NCI-H2107 (cell line): Measurements from ENCODE around the gene ACSS1.
"Not testable (repeated sequence)": the region's sequence is repeated elsewhere in the genome, so short reads cannot be mapped to it uniquely, and the experiment has no call there.

Source experiments
- DNase-seq: peaks from one replicate; lab custom pipeline; 2025; lab: John Stamatoyannopoulos, UW

Gene ACSS1

GRCh38 chr20:25011261-25011660 lies 46.7 kb downstream of the ACSS1 start:
- DNase-seq: no peak

GRCh38 chr20:25009218-25010145 lies 48.5 kb downstream of the ACSS1 start:
- no peak for DNase-seq

- no peak for DNase-seq
Measured at GRCh38 chr20:25008388-25009217, 49.3 kb downstream of the ACSS1 start.

DNA sequence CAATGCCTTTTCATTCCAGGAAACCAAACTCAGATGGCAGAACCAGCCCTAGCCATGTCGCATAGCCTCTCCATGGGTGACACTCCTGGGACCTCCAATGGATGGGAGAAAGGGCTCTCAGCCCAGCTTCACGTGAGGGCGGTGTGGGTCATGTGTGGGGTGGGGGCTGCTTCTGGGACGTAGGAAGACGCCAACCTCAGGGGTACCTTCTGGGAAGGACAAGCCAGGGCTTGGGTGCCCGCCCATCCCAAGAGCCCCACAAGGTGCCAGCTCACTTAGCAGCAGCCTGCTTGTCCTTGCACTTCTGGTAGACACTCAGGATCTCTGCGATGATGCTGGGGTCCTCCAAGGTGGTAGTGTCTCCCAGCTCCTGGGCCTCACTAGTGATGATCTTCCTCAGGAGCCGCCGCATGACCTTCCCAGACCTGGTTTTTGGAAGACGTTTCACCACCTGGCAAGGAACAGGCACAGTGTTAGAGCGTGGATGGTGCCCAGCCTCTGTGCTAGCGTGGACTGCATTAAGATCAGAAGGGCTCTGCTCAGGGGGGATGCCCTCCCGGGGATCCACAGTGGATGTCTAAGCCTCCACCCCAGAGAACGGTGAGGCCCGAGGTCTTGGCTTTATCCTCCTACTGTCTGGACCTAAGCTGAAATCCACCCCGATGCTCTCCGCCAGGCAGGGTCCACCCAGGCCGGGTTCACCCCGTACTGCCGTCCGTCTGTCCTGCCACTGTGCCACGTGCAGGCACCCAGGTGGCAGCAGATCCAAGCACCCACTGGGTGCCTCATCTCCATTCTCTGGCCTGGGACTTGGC lies 50.2 kb downstream of the ACSS1 start:
- no peak for DNase-seq

DNA sequence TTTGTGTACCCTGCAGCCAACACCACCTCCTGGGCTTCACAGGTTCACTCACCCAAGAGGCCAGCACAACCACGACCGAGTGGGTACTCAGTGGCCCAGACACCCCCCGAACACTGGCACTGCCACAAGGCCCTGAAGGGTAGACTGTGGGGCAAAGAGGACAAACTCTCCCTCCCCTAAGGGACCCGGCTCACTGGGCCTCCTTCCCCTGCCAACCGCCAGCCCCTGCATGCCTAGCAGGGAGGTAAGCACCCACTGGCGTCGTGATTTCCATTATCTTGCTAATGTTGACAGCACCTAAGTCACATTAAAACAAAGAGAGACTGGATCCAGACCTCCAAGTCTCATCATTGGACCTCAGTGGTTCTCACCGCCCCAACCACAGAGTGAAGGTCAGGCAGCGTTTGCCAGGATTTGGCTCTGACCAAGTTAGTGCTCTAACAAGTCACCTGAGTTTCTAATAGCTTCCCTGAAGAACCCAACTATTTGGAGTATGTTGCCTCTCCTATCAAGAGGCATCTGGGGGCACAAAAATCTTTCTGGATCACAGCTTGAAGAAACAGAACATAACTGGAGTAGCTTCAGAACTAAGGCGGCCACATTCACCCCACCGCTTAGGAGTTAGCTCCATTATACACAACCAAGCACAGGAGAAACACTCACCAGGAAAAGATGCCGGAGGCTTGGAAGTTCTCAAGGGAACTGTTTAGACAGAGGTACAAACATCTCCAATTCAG lies 51.3 kb downstream of the ACSS1 start:
- DNase-seq: no peak

DNA sequence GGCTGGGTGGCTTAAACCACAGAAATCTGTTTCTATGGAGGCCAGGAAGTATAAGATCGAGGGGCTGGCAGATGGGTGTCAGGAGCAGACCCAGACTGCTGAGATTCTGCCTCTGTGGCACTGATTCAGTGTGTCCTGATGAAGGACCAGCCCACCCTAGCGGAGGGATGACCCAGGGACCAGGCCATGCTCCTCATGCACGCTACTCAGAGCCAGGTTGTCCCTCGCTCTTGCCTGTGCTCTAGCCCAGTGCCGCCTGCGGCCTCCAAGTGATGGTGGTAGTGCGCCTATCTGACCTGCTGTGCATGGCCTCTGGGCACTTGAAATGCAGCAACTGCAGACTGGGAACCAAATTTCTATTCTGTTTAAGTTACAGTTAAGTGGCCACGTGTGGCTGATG lies 52.3 kb downstream of the ACSS1 start:
- no peak for DNase-seq

DNA sequence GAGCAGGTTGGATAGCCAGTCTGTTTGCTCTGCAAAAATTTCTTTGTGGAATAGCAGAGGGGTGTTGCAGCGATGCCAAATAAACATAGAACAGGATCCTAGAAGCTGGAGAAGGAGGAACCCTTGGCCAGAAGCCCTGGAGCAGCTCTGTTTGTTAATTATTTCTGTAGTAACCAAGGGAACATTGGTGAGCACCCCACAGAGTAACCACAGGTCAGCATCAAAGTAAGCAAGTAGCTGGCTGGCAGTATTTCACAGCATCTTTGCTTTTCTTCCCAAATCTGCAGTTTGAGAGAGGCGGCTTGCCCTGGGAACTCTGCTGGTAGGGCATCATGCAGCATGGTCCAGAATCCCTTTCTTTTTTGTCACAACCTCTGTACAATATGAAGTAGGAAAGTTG lies 52.7 kb downstream of the ACSS1 start:
- no peak for DNase-seq

DNA sequence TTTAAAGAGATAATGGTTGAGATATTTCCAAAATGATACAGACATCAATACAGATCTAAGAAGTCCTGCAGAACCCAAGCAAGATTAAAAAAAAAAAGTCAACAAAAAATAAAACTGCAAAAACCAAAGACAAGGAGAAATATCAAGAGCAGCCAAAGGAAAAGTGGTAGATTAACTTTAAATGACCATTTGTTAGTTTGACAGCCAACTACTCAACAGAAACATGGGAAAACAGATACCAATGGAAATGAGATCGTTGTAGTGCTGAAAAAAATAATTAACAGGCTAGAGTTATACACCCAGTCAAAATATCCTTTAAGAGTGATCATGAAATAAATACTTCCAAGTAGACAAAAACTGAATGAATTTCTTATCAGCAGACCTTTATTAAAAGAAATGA lies 54.9 kb downstream of the ACSS1 start:
- no peak for DNase-seq

DNA sequence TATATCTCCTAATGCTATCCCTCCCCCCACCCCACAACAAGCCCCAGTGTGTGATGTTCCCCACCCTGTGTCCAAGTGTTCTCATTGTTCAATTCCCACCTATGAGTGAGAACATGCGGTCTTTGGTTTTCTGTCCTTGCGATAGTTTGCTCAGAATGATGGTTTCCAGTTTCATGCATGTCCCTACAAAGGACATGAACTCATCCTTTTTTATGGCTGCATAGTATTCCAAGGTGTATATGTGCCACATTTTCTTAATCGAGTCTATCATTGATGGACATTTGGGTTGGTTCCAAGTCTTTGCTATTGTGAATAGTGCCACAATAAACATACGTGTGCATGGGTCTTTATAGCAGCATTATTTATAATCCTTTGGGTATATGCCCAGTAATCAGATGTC lies 56.6 kb downstream of the ACSS1 start:
- not testable (repeated sequence) for DNase-seq

DNA sequence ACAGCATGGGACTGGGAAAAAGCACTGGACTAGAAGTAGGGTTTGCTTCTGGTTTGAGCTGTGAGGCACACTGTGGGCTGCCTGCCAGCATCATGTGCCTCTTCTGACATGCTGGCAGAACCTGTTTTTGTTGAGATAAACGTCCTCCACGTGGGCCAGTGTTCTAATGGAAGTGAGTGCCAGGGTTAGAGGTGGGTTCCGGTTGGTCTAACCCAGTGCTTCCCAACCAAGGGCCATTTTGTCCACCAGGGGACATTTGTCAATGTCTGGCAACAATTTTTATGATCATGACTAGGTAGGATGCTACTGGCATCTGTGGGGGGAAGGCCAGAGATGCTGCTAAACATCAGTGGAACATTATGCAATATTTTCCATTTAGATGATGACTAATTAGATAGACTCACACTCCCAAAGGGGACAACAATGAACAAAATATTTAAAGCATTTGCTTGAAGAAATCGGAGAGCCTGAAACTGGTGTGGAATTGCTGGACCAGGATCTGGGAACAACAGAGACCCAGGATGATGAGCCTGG lies 57.6 kb downstream of the ACSS1 start:
- no peak for DNase-seq

- DNase-seq: no peak
Measured at GRCh38 chr20:24999568-24999967, 58.4 kb downstream of the ACSS1 start.

DNA sequence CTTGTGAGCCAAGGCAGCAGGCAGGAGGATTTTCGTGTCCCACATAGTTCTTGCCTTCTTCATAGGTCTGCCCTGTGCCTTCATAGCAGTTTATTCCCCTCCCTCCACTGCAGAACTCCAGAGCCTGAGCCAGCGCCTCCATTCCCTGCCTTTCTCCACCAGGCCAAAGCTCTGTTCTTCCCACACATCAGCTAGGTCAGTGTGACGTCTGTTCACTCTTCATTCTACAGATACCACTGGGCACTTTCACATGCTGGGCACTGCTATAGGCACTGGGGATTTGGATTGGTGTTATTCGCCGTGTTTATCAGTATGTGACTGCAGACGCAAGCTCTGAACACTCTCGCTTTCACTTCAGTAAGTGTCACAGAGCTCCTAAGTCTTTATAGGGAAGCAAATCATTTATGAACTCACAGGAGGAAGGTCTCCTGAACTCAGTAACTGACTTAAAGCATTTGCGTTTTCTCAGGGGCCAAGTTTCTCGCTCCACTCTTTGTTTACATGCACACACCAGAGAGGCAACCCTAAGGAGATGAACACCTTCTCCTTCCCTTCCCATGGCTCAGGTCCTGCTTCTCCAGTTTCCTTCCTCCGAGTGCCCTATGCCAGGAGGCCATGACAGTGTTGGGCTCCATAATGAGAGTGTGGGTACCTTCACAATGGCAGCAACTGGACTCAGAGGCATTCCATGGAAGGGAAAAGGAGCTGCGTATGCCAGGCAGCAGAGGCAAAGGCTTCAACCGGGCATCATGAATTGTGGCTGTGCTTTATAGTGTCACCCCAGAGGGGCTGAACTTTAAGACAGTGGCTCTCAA lies 59.1 kb downstream of the ACSS1 start:
- no peak for DNase-seq

- DNase-seq: no peak
Measured at GRCh38 chr20:24998121-24998520, 59.8 kb downstream of the ACSS1 start.

- DNase-seq: no peak
Measured at GRCh38 chr20:24996449-24997377, 61.2 kb downstream of the ACSS1 start.

GRCh38 chr20:24995741-24996448 lies 62.0 kb downstream of the ACSS1 start:
- no peak for DNase-seq

DNA sequence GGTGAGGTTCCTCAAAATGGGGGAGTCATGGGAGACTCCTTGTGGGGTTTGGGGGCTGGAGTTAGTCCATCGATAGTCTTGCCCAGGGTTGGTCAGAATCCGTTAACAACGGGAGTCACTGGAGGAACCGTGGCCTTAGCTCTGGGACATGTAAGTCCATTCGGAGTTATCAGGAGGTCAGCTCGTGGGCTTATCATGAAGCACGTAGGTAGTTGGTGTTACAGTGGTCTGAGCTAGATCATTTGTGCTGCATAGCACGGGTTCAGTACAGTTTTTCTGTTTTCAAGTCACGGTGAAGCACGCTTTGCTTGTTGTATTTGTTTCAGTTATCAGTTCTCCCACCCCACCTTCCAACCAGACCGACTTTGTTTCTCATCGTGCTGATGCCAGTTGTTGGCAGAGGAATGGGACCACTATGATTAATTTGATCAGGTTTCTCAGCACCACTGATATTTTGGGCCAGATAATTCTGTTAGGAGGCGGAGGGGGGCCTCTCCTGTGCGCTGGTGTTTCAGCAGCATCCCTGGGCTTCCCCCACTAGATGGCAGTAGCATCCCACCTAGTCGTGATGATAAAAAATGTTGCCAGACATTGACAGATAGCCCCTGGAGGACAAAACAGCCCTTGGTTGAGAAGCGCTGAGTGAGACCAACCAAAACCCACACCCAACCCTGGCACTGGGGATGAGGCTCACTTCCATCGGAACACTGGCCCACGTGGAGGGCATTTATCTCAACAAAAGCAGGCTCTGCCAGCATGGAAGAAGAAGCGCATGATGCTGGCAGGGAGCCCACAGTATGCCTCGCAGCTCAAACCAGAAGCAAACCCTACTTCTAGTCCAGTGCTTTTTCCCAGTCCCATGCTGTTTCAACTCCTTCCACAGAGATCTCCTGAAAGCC lies 63.2 kb downstream of the ACSS1 start:
- no peak for DNase-seq

DNA sequence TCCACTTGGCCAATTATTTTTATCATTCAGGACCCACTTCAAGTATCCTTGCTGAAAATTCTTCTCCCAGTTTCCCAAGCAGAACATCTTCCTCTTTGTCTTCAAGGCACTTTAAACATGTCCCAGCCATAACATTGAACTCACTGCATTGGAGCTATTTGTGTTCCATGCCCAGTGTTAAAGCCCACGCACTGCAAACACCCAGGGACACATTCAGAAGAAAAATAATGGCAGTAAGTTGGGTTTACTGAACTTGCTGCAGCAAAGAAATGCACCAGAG lies 63.8 kb downstream of the ACSS1 start:
- no peak for DNase-seq
